ES-I3 (cell line): ENCODE data around the gene TM9SF3.

Source experiments
- H3K36me3 ChIP-seq: 2 replicates; pipeline ENCODE4 v1.6.1; 2013; ENCODE audit warnings: mild to moderate bottlenecking, low read length, control low read depth, moderate library complexity; ENCODE audit not compliant: insufficient read depth
- H3K4me1 ChIP-seq: 2 replicates; pipeline ENCODE4 v1.6.1; 2013; ENCODE audit warnings: mild to moderate bottlenecking, control low read depth, low read length; ENCODE audit not compliant: insufficient read depth
- H3K9ac ChIP-seq: 2 replicates; pipeline ENCODE4 v1.6.1; 2013; ENCODE audit warnings: low read depth, mild to moderate bottlenecking, low read length, moderate library complexity
- H3K9me3 ChIP-seq: 2 replicates; pipeline ENCODE4 v1.6.1; 2013; ENCODE audit warnings: mild to moderate bottlenecking, low read length, moderate library complexity; ENCODE audit not compliant: control insufficient read depth, insufficient read depth

The TM9SF3 gene

GRCh38 chr10:96468845-96469244, 118.0 kb downstream of the TM9SF3 start:
- H3K36me3 ChIP-seq = no peaks in the 10 kb centered on the region
- H3K9me3 ChIP-seq = no peaks in the 10 kb centered on the region
- H3K9ac ChIP-seq = no peak overlapping the region
- H3K4me1 ChIP-seq = no peaks in the 10 kb centered on the region
